Measurements from ENCODE around the gene CELSR3.

Gene CELSR3

DNA sequence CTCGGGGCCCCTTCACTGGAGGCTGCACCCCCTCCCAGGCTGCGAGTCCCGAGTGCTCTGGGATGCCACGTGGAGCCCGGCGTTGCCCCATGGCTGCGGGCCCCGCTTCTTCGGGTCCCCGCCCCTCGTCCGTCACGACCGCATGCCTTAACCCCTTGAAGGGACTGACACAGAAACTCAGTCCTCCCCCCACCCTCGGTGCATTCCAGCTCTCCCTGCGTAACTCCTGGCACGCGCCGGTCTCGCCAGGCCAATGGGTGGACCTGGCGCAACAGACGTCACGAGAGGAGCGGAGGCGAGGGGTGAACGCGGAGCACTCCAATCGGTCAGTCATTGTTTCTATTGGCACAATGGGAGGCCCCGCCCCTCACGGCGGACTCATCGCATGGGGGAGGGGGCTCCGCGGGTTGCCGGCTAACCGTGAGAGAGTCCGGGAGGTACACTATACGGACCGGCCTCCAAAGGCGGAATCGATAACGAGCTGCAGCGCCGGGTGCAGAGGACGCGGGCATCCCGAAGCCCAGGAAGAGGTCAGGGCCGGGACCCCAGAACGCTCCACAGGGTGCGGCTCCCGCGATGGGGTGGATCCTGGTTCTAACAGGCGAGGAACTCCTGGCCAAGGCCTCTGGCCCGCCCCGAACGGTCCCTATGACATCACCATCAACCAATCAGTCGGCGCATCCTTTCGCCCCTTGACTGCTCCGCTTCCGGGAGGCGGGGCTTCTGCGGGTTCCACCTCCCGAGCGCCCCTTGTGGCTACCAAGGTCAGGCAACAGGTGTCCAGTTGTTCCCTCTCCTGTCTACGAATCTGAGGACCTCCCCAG lies 1.0 kb upstream of the CELSR3 start:
- DNase-seq = peak; percentile 98
- in situ Hi-C loops (cut with MboI; ENCODE audit: low pct_unique_long_range_greater_than_20kb, low sequenced_read_pairs) = no loop called here

DNA sequence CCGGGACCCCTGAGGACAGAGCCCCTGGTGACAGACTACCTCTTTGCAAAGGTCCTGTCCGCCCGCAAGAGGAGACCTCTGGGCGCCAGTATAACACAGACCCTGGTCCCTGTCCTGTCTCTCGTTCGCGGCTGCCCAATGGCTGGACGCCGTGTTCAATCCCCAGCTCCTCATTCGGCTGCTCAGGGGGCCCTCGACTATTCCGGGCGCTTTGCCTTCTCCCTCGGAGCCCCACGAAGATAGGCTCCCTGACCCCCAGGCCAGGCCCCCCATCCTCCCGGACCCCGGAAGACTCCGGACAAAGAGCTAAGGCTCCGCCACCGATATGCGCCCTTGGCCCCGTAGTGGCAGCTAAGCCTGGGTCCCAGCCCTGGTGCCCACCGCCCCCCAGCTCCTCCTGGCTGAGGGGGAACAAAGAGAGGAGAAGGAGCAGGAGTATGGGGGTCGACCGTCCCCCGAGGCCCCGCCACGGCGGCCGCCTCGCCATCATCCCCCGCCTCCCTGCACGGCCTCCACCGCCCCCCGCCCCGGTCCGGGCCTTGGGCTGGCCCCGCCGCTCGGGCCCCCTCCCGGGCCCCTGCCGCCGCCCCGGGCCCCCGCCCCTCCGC lies 437 bp downstream of the CELSR3 start:
- in situ Hi-C loops (cut with MboI; ENCODE audit: low pct_unique_long_range_greater_than_20kb, low sequenced_read_pairs) = no loop called here

DNA sequence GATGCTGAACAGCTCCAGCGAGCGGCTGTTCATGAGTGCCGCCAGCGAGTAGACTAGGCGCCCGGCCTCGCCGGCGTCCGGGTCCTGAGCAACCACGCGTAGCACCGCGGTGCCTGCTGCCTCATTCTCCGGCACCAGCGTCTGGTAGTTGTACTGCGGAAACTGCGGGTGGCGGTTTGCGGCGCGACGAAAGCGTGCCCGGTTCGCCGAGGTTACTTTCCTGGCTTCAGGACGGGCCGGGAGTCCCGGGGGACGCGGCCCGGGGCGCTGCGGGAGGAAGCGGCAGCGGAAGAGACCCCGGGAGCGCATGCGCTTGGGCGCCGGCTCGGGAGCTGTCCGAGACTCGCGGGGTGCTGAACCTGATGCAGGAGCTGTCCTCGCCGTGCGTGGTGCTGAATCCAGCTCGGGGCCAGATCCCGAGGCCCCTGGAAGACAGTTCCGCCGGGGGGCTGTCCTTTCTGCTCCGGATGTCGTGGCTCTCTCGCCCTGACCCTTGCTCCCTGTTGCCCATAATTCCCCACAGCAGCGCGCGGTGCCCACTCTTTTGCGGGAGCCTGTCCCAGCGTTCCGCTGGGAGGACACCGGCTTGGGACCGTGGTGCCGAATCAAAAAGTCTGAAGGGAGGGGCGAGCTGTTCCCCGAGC lies 1.1 kb downstream of the CELSR3 start:
- in situ Hi-C loops (cut with MboI; ENCODE audit: low pct_unique_long_range_greater_than_20kb, low sequenced_read_pairs) = no loop called here
- peak; percentile 72 for DNase-seq

More for the DNA sequence above, 437 bp downstream of the CELSR3 start:
- no peak for DNase-seq

DNA sequence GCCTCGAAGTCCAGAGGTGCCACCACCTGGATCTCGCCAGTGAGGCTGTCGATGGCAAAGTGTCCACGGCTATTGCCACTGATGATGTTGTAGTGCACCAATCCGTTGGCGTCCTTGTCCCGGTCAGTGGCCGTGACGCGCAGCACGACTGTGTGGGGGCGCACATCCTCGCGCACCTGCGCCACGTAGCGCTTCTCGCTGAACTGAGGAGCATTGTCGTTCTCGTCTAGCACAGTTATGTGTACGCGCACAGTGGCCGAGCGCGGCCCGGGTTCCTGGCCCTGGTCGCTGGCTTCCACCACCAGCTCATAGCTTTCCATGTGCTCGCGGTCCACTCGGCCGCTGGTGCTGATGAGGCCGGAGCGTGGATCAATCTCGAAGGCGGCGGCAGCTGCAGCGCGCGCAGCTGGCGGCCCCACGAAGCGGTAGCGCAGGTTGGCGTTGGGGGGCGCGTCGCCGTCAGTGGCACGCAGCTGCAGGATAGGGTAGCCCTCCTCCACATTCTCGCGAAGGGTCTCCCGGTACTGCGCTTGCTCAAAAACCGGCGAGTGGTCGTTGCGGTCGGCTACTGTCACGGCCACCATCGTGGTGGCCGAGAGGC lies 1.8 kb downstream of the CELSR3 start:
- in situ Hi-C loops (cut with MboI; ENCODE audit: low pct_unique_long_range_greater_than_20kb, low sequenced_read_pairs) = no loop called here
- no peak for DNase-seq

DNA sequence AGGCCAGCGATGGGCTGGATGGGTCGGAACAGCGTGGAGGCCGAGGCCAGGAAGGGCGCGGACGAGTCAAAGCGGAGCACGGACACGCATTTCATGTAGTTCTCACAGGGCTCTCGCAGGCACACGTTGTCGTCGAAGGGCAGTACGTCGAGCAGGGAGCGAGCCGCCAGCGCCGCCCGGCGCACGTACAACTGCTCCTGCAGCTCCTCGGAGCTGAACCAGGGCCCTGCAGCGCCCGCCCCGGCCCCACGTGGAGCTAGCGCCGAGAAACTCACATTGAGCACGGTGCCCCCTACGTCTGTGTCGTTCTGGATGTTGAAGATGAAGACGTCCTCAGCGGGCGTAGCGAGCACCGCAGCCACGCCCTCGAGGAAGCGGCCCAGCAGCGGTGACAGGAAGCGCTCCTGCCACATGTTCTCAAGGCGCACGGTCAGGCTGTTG lies 5.8 kb downstream of the CELSR3 start:
- no peak for DNase-seq
- in situ Hi-C loops (cut with MboI; ENCODE audit: low pct_unique_long_range_greater_than_20kb, low sequenced_read_pairs) = no loop called here

DNA sequence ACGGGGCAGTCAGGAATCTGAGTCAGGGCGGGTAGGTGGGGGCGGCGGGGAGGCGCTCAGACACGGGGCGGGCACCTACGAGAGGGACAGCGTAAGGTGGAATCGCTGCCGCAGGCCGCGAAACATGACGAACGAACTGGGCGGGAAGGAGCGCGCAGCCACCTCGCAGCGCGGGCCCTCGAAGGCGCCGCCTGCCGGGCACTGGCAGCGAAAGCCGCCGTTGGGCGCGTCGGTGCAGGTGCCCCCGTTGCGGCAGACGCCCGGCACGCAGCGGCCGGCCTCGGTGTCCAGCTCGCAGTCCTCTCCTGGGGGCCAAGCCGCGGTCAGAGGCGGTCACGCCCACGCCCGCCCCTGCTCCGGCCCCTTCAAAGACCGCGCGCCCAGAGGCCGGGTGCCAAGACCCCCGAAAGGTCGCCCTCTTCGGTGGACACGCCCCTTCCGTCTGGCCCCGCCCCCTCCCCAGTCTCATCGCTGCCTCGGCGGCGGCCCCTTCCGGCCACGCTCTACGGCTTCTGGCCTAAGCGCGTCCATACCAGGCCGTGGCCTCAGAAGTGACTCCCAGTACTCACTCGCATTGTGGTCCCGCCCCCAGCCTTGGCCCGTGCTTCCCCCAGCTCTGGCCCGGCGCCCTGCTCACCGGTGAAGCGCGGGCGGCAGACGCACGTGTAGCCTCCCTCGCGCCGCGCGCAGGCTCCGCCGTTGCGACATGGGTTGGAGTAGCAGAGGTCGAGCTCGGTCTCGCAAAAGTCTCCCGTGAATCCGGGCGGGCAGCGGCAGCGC lies 6.4 kb downstream of the CELSR3 start:
- DNase-seq = peak; percentile 84

DNA sequence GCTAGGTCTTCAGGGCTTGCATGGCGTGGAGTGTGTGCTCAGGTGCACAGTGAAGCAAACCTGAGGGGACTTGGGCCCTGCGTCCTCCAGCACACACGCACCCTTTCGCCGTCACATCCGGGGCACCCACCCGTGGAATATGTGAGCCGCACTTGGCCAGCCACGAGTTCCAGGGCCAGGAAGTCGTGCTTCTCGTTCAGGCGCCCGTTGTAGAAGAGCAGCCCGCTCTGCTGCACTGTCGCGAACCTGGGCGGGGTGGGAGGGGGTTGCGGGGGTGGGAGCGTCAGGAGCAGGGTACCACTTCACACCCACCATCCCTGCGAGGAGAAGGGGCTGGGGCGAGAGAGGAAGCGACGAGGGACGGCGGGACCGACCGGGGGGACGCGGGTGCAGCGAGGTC lies 7.1 kb downstream of the CELSR3 start:
- no peak for DNase-seq
- in situ Hi-C loops (cut with MboI; ENCODE audit: low pct_unique_long_range_greater_than_20kb, low sequenced_read_pairs) = no loop called here

More for the DNA sequence above, 6.4 kb downstream of the CELSR3 start:
- in situ Hi-C loops (cut with MboI; ENCODE audit: low pct_unique_long_range_greater_than_20kb, low sequenced_read_pairs) = no loop called here

DNA sequence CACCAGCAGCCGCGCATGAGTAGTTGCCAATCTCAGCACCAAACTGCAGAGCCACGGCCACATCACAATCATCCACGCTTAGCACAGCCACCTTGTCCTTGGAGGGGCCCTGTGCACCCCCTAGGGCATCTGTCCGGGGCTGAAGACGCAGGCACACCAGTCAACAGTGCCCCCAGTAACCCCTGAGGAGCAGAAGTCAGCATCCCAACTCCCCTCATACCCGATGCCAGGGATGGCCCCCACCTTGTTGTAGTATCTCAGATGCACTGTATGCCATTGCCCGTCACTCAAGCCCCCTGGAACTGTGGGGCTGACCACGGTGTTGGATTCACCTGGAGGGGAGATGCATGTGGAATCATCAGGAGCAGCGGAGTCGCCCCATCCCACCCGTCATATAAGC lies 7.6 kb downstream of the CELSR3 start:
- DNase-seq = no peak
- in situ Hi-C loops (cut with MboI; ENCODE audit: low pct_unique_long_range_greater_than_20kb, low sequenced_read_pairs) = no loop called here

DNA sequence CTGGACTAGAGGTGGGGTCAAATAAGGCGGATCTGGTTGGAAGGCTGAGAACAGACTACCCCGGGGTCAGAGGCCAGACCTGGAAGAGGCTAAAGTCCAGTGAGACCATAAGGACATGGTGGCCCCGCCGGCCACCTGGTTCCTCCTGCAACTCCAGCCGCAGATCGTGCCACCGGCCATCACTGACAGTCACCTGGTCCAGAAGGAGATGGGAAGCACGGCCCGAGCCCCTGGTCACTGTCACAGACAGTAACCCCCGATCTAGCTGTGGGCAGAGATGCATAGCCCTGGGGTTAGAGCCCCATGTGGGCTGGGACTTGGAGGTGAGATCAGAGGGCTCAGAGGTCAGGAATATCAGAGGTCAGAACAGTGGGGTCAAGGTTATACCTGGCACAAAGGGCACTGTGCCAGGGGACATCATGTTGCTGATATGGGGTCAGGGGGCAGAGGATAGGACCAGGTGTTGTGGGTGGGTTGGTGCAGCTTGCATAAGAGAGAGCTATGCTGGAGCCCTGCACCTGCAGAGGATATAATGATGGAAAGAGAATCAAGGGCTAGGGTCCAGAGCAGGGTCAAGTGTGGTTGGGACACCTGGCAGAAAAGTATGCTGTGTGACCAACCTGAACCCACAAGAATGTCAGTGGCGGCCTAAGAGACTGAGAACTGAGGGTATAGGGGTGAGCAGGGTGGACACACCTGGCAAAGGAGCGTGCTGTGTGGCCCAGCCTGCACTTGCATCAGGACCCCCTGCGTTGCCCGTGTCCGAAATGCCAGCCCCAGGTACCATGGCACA lies 9.6 kb downstream of the CELSR3 start:
- DNase-seq = no peak
- in situ Hi-C loops (cut with MboI; ENCODE audit: low pct_unique_long_range_greater_than_20kb, low sequenced_read_pairs) = no loop called here

DNA sequence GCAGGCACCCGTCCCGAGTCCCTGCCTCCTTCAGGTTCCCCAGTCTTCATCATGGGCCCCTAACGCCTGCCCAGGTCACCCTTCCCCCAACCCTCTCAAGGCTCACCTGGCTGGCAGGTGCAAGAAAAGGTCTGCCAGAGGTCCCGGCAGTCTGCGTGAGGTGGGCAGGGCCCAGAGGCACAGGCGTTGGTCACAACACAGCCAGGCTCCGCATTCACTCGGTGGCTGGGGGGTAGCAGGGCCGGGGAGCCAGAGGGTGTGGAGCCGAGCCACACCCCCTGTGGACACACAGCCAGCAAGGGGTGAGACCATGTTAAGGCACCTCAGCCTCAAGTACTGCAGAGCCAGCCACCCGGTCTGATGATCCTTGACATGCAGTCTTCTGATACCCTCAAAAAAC lies 10.9 kb downstream of the CELSR3 start:
- DNase-seq = no peak
- in situ Hi-C loops (cut with MboI; ENCODE audit: low pct_unique_long_range_greater_than_20kb, low sequenced_read_pairs) = no loop called here

DNA sequence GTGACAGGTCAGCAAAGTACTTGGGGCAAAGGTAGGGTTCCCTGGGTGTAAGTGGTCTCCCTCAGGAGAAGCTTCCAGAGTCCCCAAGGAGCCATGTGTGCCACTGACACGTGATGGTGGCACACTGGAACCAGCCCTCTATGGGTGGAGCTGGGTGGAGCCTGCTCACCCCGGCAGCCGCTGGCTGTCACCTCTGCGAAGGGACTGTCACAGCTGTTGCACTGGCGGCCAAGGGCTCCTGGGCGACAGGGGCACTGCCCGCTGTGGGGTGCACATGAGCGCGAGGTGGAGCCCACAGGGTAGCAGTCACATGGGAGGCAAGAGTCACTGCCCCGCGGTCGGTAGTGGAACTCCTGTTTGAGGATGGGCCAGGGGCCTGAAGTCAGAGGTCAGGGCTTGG lies 12.0 kb downstream of the CELSR3 start:
- in situ Hi-C loops (cut with MboI; ENCODE audit: low pct_unique_long_range_greater_than_20kb, low sequenced_read_pairs) = no loop called here
- no peak for DNase-seq

DNA sequence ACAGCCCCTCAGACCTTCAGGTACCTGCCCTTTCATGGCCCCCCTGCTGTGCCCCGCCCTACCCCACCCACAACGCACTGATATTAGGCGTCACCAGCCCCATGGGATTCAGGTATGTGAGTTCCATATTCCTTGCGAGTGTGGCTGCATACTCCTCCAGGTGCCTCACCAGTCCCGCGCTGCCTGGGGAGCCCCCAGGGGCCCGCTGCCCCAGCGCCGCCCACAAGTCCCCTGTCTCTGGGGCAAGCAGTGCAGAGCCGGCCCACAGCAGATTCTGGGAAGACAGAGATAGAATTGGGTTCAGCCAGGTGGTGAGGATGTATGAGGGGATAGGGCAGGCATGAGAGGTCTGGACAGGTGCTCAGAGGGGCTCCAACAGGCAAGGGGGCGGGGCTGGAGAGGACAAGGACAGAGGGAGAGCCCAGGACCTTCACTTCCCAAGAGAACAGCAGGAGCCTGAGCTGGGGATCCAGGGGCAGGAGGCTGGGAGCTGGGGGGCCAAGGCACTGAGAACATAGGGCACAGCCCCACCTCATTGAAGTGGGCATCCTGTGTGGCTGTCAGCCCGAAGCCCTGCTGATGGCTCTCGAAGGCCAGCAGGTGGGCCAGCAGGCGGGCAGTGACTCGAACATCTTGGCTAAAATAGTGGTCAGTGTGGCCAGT lies 14.4 kb downstream of the CELSR3 start:
- in situ Hi-C loops (cut with MboI; ENCODE audit: low pct_unique_long_range_greater_than_20kb, low sequenced_read_pairs) = no loop called here
- no peak for DNase-seq

DNA sequence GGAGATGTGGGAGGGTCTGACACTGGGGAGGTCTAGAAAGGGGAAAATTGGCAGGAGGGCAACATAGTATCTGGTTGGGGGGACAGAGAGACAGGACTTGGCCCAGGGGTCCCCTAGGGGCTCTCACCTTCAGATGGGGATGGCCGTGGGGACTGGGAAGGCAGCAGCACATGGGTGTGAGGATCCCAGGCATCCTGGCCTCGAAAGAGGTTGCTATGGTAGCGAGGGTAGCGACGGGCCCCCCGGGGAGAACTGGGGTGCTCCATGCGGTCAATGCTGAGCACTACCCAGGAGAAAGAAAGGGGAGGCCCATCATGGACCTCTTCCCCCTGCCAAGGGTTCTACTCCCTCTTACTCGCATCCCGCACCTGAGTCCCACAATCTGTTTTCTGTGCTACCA lies 15.0 kb downstream of the CELSR3 start:
- in situ Hi-C loops (cut with MboI; ENCODE audit: low pct_unique_long_range_greater_than_20kb, low sequenced_read_pairs) = no loop called here
- no peak for DNase-seq

DNA sequence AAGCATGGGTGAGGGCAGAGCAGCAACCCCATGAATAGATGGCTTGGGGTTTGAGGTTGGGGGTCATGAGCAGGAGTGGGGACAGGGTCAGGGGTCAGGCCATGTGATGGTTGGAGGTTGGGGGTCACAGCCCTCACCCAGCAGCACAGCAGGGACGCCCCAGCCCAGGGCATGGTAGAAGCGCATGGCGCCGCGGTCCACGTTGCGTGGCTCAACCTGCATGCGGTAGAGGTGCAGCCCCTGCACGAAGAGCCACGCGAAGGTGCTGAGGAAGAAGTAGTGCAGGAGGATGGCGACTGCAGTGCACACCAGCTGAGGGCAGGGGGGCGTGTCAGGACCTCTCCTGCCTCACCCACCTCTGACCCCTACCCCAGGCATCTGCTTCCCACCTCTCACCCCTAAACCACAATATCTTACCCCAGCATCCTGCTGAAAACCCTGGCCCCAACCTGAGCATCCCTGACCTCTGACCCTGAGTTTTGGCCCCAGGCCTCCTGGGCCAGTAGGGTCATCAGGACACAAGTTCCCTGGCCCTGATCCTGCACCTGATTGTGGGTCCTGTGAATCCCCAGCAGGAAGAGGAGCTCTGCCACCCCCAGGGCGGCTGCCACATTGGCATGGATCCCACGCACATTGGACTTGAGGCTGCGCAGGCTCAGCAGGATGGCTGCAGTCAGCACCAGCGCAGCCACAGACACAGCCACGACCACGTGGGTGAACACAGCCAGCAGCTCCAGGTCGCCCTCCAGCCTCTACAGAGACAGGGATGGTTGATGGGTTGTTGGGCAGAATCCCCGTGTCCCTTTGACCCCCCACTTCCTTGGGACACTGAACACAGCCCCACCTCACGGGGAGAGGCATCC lies 17.6 kb downstream of the CELSR3 start:
- in situ Hi-C loops (cut with MboI; ENCODE audit: low pct_unique_long_range_greater_than_20kb, low sequenced_read_pairs) = no loop called here
- no peak for DNase-seq

DNA sequence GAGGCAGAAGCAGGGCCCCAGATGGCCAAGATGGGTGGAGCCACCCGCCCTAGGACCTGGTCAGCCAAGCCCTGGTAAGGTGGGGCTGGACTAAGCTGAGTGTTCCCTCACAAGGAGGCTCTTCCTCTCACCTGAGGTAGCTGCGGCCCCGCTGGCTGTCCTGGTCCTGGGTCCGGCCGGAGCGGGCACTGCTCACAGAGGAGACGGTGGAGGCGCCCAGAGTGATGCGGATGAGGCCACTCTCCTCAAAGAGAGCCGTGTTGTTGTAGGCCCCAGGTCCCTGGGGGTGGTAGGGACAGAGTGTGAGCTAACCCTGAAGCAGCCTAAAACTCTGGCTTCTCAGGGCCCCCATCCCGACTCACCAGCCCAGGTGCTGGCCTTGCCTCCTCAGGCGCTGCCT lies 20.1 kb downstream of the CELSR3 start:
- in situ Hi-C loops (cut with MboI; ENCODE audit: low pct_unique_long_range_greater_than_20kb, low sequenced_read_pairs) = no loop called here
- no peak for DNase-seq

DNA sequence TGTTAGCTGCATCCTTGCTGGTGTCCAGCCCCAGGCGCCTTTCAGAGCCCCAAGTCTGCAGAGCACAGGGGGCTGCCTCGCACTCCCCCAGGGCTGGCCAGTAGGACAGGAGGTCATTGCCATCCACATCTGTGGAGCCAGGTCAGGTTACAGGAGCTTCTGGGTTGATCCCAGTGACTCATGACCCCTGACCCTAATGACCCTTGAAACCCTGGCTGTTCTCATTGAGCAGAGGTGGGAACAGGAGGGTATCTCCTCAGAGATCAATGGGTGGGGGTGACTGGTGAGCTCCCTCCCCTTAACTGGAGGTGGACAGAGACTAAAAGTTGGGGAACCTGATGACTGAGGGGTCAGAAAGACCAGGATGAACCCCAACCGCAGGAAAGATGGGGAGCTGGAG lies 21.3 kb downstream of the CELSR3 start:
- in situ Hi-C loops (cut with MboI; ENCODE audit: low pct_unique_long_range_greater_than_20kb, low sequenced_read_pairs) = no loop called here
- DNase-seq = no peak

DNA sequence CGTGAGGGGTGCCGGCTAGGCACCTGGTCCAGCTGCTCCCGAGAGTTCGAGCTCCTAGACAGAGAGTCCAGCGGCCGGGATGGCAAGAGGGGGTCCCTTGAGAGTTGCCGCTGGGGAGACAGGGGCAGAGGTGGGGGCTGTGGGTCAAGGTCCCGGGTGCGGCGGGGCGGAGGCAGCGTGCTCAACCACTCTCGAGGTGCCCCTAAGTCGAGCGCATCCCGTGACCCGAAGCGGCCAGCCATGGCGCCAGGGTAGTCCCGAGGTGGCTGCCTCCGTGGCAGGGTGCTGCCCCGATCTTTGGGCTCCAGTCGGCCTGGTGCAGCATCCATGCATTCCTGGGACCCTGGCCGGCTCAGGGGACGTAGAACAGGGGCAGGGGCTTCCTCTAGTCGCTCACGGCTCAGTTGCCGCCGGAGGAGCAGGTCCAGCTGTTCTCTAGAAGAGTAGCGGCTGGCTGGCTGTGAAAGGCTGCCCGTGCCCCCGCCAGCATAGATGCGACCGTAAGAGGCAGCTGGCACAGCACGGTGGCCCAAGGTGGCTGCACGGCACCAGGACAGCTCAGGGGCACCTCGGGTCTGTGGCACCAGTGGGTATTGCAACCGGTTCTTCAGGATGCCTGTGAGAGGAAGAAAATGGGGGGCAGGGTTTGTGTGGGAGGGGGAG lies 22.6 kb downstream of the CELSR3 start:
- in situ Hi-C loops (cut with MboI; ENCODE audit: low pct_unique_long_range_greater_than_20kb, low sequenced_read_pairs) = no loop called here
- no peak for DNase-seq
